NCI-H524 (cell line): ENCODE measurements around the gene DYNC1I1.

ENCODE experiments used
- DNase-seq, 2 experiments: peaks; one replicate each; lab custom pipeline; 2025; lab: John Stamatoyannopoulos, UW

The DYNC1I1 gene

DNA sequence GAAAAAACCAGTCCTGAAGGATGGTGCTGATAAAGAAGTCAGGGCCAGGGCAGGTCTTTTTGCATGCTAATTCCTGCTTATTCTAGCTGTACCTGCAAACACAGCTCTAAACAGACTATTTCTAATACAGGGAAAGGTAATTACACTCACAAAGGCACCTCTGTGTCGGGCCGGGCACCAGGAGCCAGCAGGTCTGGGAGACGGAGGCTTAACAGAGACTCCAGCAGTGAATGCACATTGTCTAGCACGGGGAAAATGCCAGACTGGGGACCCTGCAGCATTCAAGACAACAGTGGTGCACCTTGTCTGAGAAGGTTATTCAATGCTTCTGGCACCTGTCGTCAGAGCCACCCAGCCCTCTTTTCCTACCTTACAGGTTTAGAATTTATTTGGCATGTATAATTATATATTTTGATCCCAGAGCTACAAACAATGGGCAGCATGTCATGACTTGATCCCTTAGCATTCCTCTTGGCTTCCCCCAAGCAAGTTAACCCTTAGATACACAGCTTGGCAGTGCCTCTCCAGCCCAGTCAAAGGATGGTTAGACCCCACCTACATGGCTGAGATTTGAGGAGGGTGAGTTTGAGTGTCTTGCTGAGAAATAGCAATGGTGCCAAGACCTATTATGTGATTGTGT, 364.4 kb downstream of the DYNC1I1 start:
- no peak for DNase-seq

DNA sequence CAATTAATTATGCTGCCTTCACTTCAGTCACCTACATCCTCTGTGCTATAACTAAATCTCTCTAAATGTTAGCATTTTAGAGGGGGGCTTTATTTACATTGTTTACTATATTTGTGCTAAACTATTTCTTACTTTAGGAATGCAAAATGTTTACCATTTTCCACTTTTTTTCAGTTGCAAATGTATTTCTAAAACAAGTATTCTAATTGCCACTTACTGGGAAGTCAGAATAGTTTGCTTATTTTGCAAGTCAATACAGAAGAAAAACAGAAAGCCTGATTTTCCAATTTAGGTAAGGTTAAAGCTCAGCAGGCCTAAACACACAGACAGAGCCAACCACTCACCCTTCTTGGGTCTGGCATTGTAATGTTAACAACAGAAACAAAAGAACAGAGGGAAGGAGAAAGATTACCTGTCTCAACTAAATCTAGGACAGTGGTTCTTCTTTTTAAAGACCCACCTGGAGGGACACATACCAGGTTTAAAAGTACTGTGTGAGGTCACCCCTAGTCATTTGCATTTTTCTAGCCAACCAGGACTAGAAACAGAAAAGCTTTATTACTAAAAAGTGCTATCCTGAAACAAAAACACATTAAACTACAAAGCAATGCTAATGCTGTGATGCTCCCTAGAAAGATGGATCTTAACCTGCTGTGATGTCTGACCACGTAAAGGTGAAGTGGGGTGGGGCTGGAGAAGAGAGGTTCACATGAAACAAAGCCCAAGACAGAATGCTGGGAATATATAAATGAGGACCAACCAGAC, 371.3 kb downstream of the DYNC1I1 start:
- no peak for DNase-seq

DNA sequence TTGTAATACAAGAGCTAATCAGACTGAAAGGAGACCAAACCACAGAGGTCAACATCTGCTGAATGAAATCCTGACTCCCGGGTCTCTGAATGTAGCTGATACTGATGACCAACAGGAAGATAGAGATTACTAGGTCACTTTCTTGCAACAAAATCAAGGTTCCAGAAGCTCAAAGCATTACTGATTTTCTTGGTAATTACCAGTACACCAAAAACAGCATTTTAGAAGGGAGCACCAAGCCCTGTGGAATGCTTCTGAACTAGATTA, 371.8 kb downstream of the DYNC1I1 start:
- no peak for DNase-seq
